GM06990 (cell line): Measurements from ENCODE around the gene TMCO6.
"Not testable (repeated sequence)": the region's sequence is repeated elsewhere in the genome, so short reads cannot be mapped to it uniquely, and the experiment has no call there.

Experiments used
- DNase-seq: peaks from one replicate; pipeline ENCODE4 v3.0.0-alpha.2; 2011; ENCODE audit not compliant: insufficient read length; ENCODE audit errors: extremely low read depth
- H3K27me3 ChIP-seq: replicated peaks from 2 replicates; pipeline ENCODE4 v1.6.0; 2011; ENCODE audit warnings: low read length; ENCODE audit not compliant: control insufficient read depth, insufficient read depth
- H3K36me3 ChIP-seq: 2 replicates; pipeline ENCODE4 v1.5.1; 2011; ENCODE audit warnings: low read length; ENCODE audit not compliant: control insufficient read depth, insufficient read depth
- H3K4me3 ChIP-seq: replicated peaks from 2 replicates; pipeline ENCODE4 v1.5.1; 2011; ENCODE audit warnings: low read depth, mild to moderate bottlenecking, control low read depth, low read length
- CTCF ChIP-seq: IDR thresholded peaks from 2 replicates; pipeline ENCODE4 v1.5.1; 2011; ENCODE audit warnings: low read length, control low read depth, mild to moderate bottlenecking, inconsistent platforms; ENCODE audit not compliant: insufficient read depth, poor library complexity, severe bottlenecking

TMCO6 gene

GRCh38 chr5:140637371-140638100, 1.7 kb upstream of the TMCO6 start:
- TF ChIP-seq CTCF: no peak
- Histone ChIP-seq H3K27me3 (no peaks in the 10 kb centered on the region), H3K36me3 (peaks cover 3% of the 10 kb centered on the region), H3K4me3 (no peak overlapping the region)
- no peak for DNase-seq

GRCh38 chr5:140638898-140639147, 428 bp upstream of the TMCO6 start:
- not testable (repeated sequence) for H3K27me3 ChIP-seq, H3K36me3 ChIP-seq, DNase-seq
- H3K4me3 ChIP-seq: peak overlapping the region; percentile 93

GRCh38 chr5:140641716-140642115, 2.5 kb downstream of the TMCO6 start:
- no peak for TF ChIP-seq CTCF

GRCh38 chr5:140642718-140643117, 3.5 kb downstream of the TMCO6 start:
- no peak for TF ChIP-seq CTCF
- Histone ChIP-seq H3K36me3 (peaks cover 15% of the 10 kb centered on the region), H3K27me3 (no peaks in the 10 kb centered on the region), H3K4me3 (no peak overlapping the region)
- DNase-seq: no peak

More at GRCh38 chr5:140641716-140642115, 2.5 kb downstream of the TMCO6 start:
- DNase-seq: no peak
- no peaks in the 10 kb centered on the region for H3K27me3 ChIP-seq
- peaks cover 15% of the 10 kb centered on the region for H3K36me3 ChIP-seq
- H3K4me3 ChIP-seq: no peak overlapping the region

- H3K36me3 ChIP-seq: peaks cover 13% of the 10 kb centered on the region
- no peaks in the 10 kb centered on the region for H3K27me3 ChIP-seq
- DNase-seq: no peak
- no peak for TF ChIP-seq CTCF
- H3K4me3 ChIP-seq: peak overlapping the region; percentile 96
Observed at GRCh38 chr5:140647042-140647419, 7.8 kb downstream of the TMCO6 start.

- no peak for DNase-seq
- no peak for TF ChIP-seq CTCF
- peaks cover 36% of the 10 kb centered on the region for H3K36me3 ChIP-seq
Observed at GRCh38 chr5:140658870-140659269, 19.6 kb downstream of the TMCO6 start.

GRCh38 chr5:140660371-140660770, 21.1 kb downstream of the TMCO6 start:
- H3K27me3 ChIP-seq, H3K4me3 ChIP-seq, DNase-seq: not testable (repeated sequence)
- peaks cover 33% of the 10 kb centered on the region for H3K36me3 ChIP-seq

More at GRCh38 chr5:140658870-140659269, 19.6 kb downstream of the TMCO6 start:
- H3K4me3 ChIP-seq: no peak overlapping the region
- H3K27me3 ChIP-seq: no peaks in the 10 kb centered on the region
